Epithelial cell of umbilical artery (primary cell): ENCODE results near the gene ADSL. TPM values are rescaled to one million over a fixed set of nuclear protein-coding genes. Genes with fewer than 3 reads are reported as not detected.

Source experiments
- total RNA-seq: library from RNA; depleted of rRNA; stranded (reverse); fragments of >200 nt; gene quantifications from 2 replicates; pipeline ENCODE4 v1.2.3, GENCODE V29; 2014

ADSL gene
- total RNA-seq, result 201 and 211 TPM in 2 replicates

GRCh38 chr22:40346185-40347118 is at the start of gene ADSL:
Gene ADSL, plus strand, starts transcription at chr22:40346500. Its CDS starts 59 bp downstream, at chr22:40346559.

Other genes with a start within 250 kb of the ADSL start
- 11.7 and 13.1 TPM in 2 replicates for gene TNRC6B, start 168.6 kb upstream of the ADSL start, total RNA-seq
- gene SGSM3, start 24.1 kb downstream of the ADSL start, total RNA-seq, result 51.3 and 62.0 TPM in 2 replicates